Prostate gland (tissue), 2 donors: Measurements from ENCODE around the gene SBK1. TPM values are rescaled to one million over a fixed set of nuclear protein-coding genes. Genes with fewer than 3 reads are reported as not detected.

ENCODE experiments used
- DNase-seq: peaks from one replicate; pipeline ENCODE4 v3.0.0-alpha.2; 2019; ENCODE audit warnings: low spot score
- H3K27ac ChIP-seq, 2 donors: fragments of 200-600 bp; sonication (generic); 2 replicates each; pipeline ENCODE4 v1.5.1; 2017 to 2019
- H3K27me3 ChIP-seq: fragments of 200-600 bp; sonication (generic); replicated peaks from 2 replicates; pipeline ENCODE4 v1.5.1; 2019; ENCODE audit not compliant: insufficient read depth
- H3K36me3 ChIP-seq, 2 donors: fragments of 200-600 bp; sonication (generic); 1 replicate in 1 of 2; 2 replicates in 1 of 2; pipeline versions ENCODE4 v1.5.1 to v1.8.1; 2017 to 2019
- H3K4me1 ChIP-seq: fragments of 200-600 bp; sonication (generic); replicated peaks from 2 replicates; pipeline ENCODE4 v1.5.1; 2019
- H3K4me3 ChIP-seq, 2 donors: fragments of 200-600 bp; sonication (generic); 2 replicates each; pipeline ENCODE4 v1.5.1; 2017 to 2019
- H3K9me3 ChIP-seq: fragments of 200-600 bp; sonication (generic); 2 replicates; pipeline ENCODE4 v1.5.1; 2017
- POLR2A ChIP-seq: fragments of 450-650 bp; IDR thresholded peaks from one replicate; pipeline ENCODE4 v1.6.1; 2016; ENCODE audit warnings: antibody characterized with exemption, mild to moderate bottlenecking
- POLR2AphosphoS5 ChIP-seq: sonication (generic); formaldehyde crosslinking; IDR thresholded peaks from one replicate; pipeline ENCODE4 v1.6.1; 2017; ENCODE audit warnings: antibody characterized with exemption
- WGBS: methylation state at CpG from one replicate; pipeline ENCODE4 v1.1.5; 2018; 5-methylcytosine and 5-hydroxymethylcytosine counted together
- intact Hi-C: fragments of 100-400 bp; cut with DNase I; formaldehyde crosslinking; loops from one replicate; pipeline ENCODE4 v1.14.2; 2022
- total RNA-seq, 2 donors: library from RNA; depleted of rRNA; stranded (reverse); fragments of >200 nt; gene quantifications; one replicate each; pipeline ENCODE4 v1.1.0, GENCODE V29; 2016
- TF ChIP-seq, protein P1 (sequence below), 4 experiments: fragments of 200-600 bp in 2 of 4; fragments of 450-650 bp in 2 of 4; sonication (generic) in 2 of 4; IDR thresholded peaks; 1 replicate in 3 of 4; 2 replicates in 1 of 4; pipeline ENCODE4 v1.5.1; 2016 to 2019; ENCODE audit warnings: antibody characterized with exemption in 4 of 4, mild to moderate bottlenecking in 2 of 4, moderate library complexity in 2 of 4

The SBK1 gene
- total RNA-seq, 2 donors from 2014 or later, result 5.8 to 8.1 TPM

DNA sequence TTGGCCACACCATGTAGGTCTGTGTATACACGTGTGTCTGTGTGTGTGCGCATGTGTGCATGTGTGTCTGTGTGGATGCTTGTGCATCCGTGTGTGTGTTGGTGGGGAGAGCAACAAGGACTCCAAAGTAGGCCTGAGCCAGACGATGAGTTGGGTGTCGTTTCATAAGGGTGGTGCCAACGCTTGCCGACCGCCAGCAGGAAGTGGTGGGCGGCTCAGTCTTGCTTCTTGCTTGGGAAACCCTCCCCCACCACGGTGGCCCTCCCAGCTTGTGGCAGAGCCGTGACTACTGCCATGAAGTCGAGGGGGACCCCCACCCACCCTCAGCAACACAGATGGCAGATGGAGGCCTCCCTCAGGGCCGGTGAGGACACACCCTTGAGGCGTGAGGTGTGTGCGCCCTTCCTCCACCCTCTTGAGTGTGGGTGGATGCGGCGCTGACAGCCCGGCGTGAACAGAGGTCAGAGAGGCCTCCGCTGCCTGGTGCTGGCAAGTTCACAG, 17.5 kb downstream of the SBK1 start:
- no peaks in the 10 kb centered on the region for H3K27me3 ChIP-seq
- no peaks in the 10 kb centered on the region for H3K4me1 ChIP-seq
- no peak overlapping the region for H3K27ac ChIP-seq
- H3K9me3 ChIP-seq, result no peaks in the 10 kb centered on the region
- H3K4me3 ChIP-seq, result no peak overlapping the region
- intact Hi-C loops, result loop anchor here (10.0 kb wide), 1 partner anchor 275 kb away; no protein-coding TSS in a partner anchor
- H3K36me3 ChIP-seq, result no peaks in the 10 kb centered on the region
- DNase-seq, result no peak
- TF ChIP-seq, protein P1, sequence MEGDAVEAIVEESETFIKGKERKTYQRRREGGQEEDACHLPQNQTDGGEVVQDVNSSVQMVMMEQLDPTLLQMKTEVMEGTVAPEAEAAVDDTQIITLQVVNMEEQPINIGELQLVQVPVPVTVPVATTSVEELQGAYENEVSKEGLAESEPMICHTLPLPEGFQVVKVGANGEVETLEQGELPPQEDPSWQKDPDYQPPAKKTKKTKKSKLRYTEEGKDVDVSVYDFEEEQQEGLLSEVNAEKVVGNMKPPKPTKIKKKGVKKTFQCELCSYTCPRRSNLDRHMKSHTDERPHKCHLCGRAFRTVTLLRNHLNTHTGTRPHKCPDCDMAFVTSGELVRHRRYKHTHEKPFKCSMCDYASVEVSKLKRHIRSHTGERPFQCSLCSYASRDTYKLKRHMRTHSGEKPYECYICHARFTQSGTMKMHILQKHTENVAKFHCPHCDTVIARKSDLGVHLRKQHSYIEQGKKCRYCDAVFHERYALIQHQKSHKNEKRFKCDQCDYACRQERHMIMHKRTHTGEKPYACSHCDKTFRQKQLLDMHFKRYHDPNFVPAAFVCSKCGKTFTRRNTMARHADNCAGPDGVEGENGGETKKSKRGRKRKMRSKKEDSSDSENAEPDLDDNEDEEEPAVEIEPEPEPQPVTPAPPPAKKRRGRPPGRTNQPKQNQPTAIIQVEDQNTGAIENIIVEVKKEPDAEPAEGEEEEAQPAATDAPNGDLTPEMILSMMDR (IDR thresholded peaks at IDR 0.05), result no peak
- 70% methylated on average over 20 of the region's 20 CpGs for WGBS

- intact Hi-C loops, result no loop called here
- Histone ChIP-seq H3K27me3 (no peaks in the 10 kb centered on the region), H3K4me3 (no peak overlapping the region), H3K27ac (no peak overlapping the region), H3K9me3 (no peaks in the 10 kb centered on the region), H3K4me1 (no peaks in the 10 kb centered on the region), H3K36me3 (no peaks in the 10 kb centered on the region)
- 94% methylated on average over 11 of the region's 11 CpGs for WGBS
- TF ChIP-seq POLR2AphosphoS5 (no peak), POLR2A (no peak)
- TF ChIP-seq, protein P1 (IDR thresholded peaks at IDR 0.05), result no peak
- DNase-seq, result no peak
Observed at GRCh38 chr16:28310796-28311195, 18.5 kb downstream of the SBK1 start.

DNA sequence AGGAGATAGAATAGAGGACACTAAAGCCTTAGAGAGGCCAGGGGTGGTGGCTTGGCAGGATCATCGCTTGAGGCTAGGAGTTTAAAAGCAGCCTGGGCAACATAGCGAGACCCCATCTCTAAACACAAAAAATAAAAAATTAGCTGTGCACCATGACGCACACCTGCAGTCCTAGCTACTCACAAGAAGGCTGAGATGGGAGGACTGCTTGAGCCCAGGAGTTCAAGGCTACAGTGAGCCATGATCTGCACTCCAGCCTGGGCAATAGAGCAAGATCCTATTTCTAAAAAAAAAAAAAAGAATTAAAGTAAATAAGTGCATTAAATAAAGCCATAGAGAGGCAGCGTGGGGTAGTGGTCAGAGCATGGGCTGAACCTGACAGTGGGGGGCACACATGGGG, 19.1 kb downstream of the SBK1 start:
- H3K36me3 ChIP-seq, result no peaks in the 10 kb centered on the region
- no peaks in the 10 kb centered on the region for H3K27me3 ChIP-seq
- intact Hi-C loops, result no loop called here
- H3K4me1 ChIP-seq, result no peaks in the 10 kb centered on the region
- H3K27ac ChIP-seq, result no peak overlapping the region
- no peaks in the 10 kb centered on the region for H3K9me3 ChIP-seq
- WGBS, result 93% methylated on average over 4 of the region's 4 CpGs
- DNase-seq, result no peak
- TF ChIP-seq POLR2A (no peak), POLR2AphosphoS5 (no peak)
- TF ChIP-seq, protein P1 (IDR thresholded peaks at IDR 0.05), result no peak
- H3K4me3 ChIP-seq, result no peak overlapping the region

DNA sequence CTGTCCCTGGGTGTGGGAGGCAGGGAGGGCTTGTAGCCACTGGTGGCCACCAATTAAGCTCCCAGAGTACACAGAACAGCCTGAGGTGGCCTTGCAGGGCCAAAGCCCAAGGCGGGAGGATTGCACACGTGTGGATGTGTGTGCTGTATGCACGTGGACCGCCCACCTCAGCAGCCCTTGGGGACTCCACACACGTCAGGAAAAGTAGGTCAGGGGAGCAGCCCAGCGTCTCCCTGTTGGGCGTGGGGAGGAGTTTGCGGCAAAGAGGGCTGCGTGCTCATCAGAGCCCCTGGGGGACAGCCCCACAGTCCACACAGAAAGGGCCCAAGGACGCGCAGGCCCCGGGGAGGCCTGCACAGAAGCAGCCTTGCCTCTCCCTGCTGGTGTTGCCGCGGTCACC, 19.6 kb downstream of the SBK1 start:
- Histone ChIP-seq H3K9me3 (no peaks in the 10 kb centered on the region), H3K27me3 (no peaks in the 10 kb centered on the region), H3K4me3 (no peak overlapping the region), H3K27ac (no peak overlapping the region), H3K36me3 (no peaks in the 10 kb centered on the region), H3K4me1 (no peaks in the 10 kb centered on the region)
- no peak for DNase-seq
- intact Hi-C loops, result no loop called here
- 81% methylated on average over 10 of the region's 14 CpGs for WGBS
- TF ChIP-seq POLR2A (no peak), POLR2AphosphoS5 (no peak)
- TF ChIP-seq, protein P1 (IDR thresholded peaks at IDR 0.05), result no peak

DNA sequence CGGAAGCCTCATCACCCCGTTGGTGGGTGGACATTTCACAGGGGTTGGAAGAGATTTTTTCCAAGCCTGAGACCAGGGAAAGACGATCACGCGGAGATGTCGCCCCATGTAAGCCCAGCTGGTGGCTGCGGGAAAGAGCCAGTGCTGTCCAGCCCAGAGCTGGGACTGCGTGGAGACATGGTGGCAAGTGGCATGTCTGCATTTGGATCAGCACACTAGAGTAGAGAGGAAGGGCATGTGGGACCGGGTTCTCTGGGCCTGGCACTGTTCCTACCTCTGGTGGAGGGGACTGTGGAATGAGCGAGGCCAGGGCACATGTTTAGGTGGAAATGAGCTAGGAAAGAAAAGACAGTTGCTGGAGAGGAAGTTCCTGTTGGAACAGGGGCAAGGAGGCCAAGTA, 20.0 kb downstream of the SBK1 start:
- no peak for TF ChIP-seq POLR2A
- no peak for TF ChIP-seq POLR2AphosphoS5
- TF ChIP-seq, protein P1 (IDR thresholded peaks at IDR 0.05), result no peak
- no peak overlapping the region for H3K27ac ChIP-seq
- no peak overlapping the region for H3K4me3 ChIP-seq
- H3K9me3 ChIP-seq, result no peaks in the 10 kb centered on the region
- no peaks in the 10 kb centered on the region for H3K36me3 ChIP-seq
- intact Hi-C loops, result no loop called here
- DNase-seq, result no peak
- H3K4me1 ChIP-seq, result no peaks in the 10 kb centered on the region
- WGBS, result 88% methylated on average over 10 of the region's 10 CpGs
- H3K27me3 ChIP-seq, result no peaks in the 10 kb centered on the region
